B cell (primary cell): ENCODE results near the gene RGS10. TPM values are rescaled to one million over a fixed set of nuclear protein-coding genes. Genes with fewer than 3 reads are reported as not detected.

Experiments used
- ATAC-seq: fragments of 200-7000 bp; cut with Tn5 transposase; one replicate; pipeline ENCODE4 v1.10.0; 2021; ENCODE audit warnings: low read depth, mild to moderate bottlenecking, moderate number of reproducible peaks, moderate library complexity
- CTCF ChIA-PET: fragments of 350-600 bp; sonication (Branson Sonifier 250); formaldehyde crosslinking; loops from one replicate; lab custom pipeline; 2021; ENCODE audit warnings: antibody characterized with exemption, inconsistent platforms; lab: Charles Lee
- POLR2A ChIA-PET: fragments of 350-600 bp; sonication (Branson Sonifier 250); formaldehyde crosslinking; loops from one replicate; lab custom pipeline; 2021; ENCODE audit warnings: antibody characterized with exemption; lab: Charles Lee
- DNase-seq: peaks from one replicate; pipeline ENCODE4 v3.0.0; 2013
- H2AFZ ChIP-seq: 2 replicates; pipeline ENCODE4 v1.6.1; 2012; ENCODE audit warnings: mild to moderate bottlenecking, low read depth, low read length; ENCODE audit not compliant: insufficient read depth, poor library complexity, severe bottlenecking
- H3K27ac ChIP-seq, 2 donors: 1 replicate in 1 of 2; 2 replicates in 1 of 2; pipeline ENCODE4 v1.5.1; 2012 to 2013; ENCODE audit warnings: low read length in 2 of 2, mild to moderate bottlenecking in 2 of 2, moderate library complexity in 1 of 2
- H3K27me3 ChIP-seq, 4 experiments: fragments of 200-600 bp in 1 of 4; sonication (generic) in 1 of 4; replicated peaks in 1 of 4; 1 replicate in 2 of 4; 2 replicates in 2 of 4; pipeline versions ENCODE4 v1.6.1 to v1.7.0; 2013 to 2016; ENCODE audit warnings: low read length in 3 of 4, mild to moderate bottlenecking in 2 of 4, mixed read lengths in 1 of 4, moderate library complexity in 1 of 4; ENCODE audit not compliant: insufficient read depth in 4 of 4, control insufficient read depth in 3 of 4; ENCODE audit errors: control extremely low read depth in 1 of 4
- H3K36me3 ChIP-seq, 2 experiments: replicated peaks in 1 of 2; 1 replicate in 1 of 2; 2 replicates in 1 of 2; pipeline versions ENCODE4 v1.6.1 to v1.7.1; 2013; ENCODE audit warnings: low read length in 1 of 2; ENCODE audit not compliant: insufficient read depth in 2 of 2, control insufficient read depth in 1 of 2; ENCODE audit errors: control extremely low read depth in 1 of 2, extremely low read depth in 1 of 2
- H3K4me1 ChIP-seq, 2 donors: fragments of 200-600 bp in 1 of 2; sonication (generic) in 1 of 2; 1 replicate in 1 of 2; 2 replicates in 1 of 2; pipeline versions ENCODE4 v1.5.1 to v1.6.1; 2013 to 2017; ENCODE audit warnings: low read length in 2 of 2; ENCODE audit not compliant: control insufficient read depth in 2 of 2, insufficient read depth in 2 of 2
- H3K4me2 ChIP-seq: replicated peaks from 2 replicates; pipeline ENCODE3; 2012; ENCODE audit warnings: mild to moderate bottlenecking, low read depth, low read length; ENCODE audit not compliant: poor library complexity, severe bottlenecking
- H3K4me3 ChIP-seq, 5 experiments: fragments of 200-600 bp in 1 of 5; sonication (generic) in 1 of 5; 1 replicate in 3 of 5; 2 replicates in 2 of 5; pipeline versions ENCODE4 v1.5.1 to v1.7.0; 2011 to 2016; ENCODE audit warnings: low read length in 4 of 5, mild to moderate bottlenecking in 4 of 5, low read depth in 2 of 5, control low read depth in 1 of 5, moderate library complexity in 1 of 5; ENCODE audit not compliant: insufficient read depth in 1 of 5; ENCODE audit errors: control extremely low read depth in 1 of 5, extremely low read depth in 1 of 5
- H3K79me2 ChIP-seq: fragments of 200-600 bp; sonication (generic); one replicate; pipeline ENCODE4 v1.6.0; 2016; ENCODE audit warnings: low read length; ENCODE audit not compliant: control insufficient read depth, insufficient read depth
- H3K9ac ChIP-seq: fragments of 200-600 bp; sonication (generic); 2 replicates; pipeline ENCODE4 v1.6.1; 2017; ENCODE audit warnings: mild to moderate bottlenecking, low read length, moderate library complexity
- H3K9me3 ChIP-seq, 3 donors: one replicate each; pipeline versions ENCODE4 v1.6.1 to v1.7.1; 2013; ENCODE audit warnings: low read length in 2 of 3; ENCODE audit not compliant: control insufficient read depth in 2 of 3, insufficient read depth in 1 of 3; ENCODE audit errors: control extremely low read depth in 1 of 3
- H4K20me1 ChIP-seq: 2 replicates; pipeline ENCODE4 v1.6.0; 2012; ENCODE audit warnings: mild to moderate bottlenecking, low read length; ENCODE audit not compliant: insufficient read depth, control insufficient read depth, poor library complexity, severe bottlenecking
- H3K27ac Mint-ChIP-seq: one replicate; pipeline ENCODE4 v1.8.0; 2021; ENCODE audit warnings: mixed read lengths
- H3K27me3 Mint-ChIP-seq: one replicate; pipeline ENCODE4 v1.8.0; 2021; ENCODE audit warnings: mixed read lengths
- H3K4me1 Mint-ChIP-seq: one replicate; pipeline ENCODE4 v1.8.0; 2021; ENCODE audit warnings: mixed read lengths
- H3K4me3 Mint-ChIP-seq: one replicate; pipeline ENCODE4 v1.8.0; 2021; ENCODE audit warnings: mixed read lengths
- H3K9me3 Mint-ChIP-seq: one replicate; pipeline ENCODE4 v1.8.0; 2022; ENCODE audit warnings: mixed read lengths; ENCODE audit not compliant: insufficient read depth
- EZH2 ChIP-seq: IDR thresholded peaks from 2 replicates; pipeline ENCODE4 v1.6.1; 2012; ENCODE audit warnings: borderline replicate concordance, low read depth, mild to moderate bottlenecking, moderate library complexity, low read length; ENCODE audit not compliant: insufficient read depth, poor library complexity, severe bottlenecking
- WGBS: methylation state at CpG from one replicate; pipeline ENCODE4 v1.1.5; 2013; ENCODE audit warnings: missing lambda C conversion rate; ENCODE audit not compliant: insufficient coverage; 5-methylcytosine and 5-hydroxymethylcytosine counted together
- intact Hi-C: fragments of 100-400 bp; cut with micrococcal nuclease; formaldehyde crosslinking; loops from one replicate; pipeline ENCODE4 v1.10.0; 2022
- polyA plus RNA-seq: library from polyadenylated mRNA; depleted of rRNA; stranded (reverse); fragments of >200 nt; gene quantifications from 2 replicates; pipeline ENCODE4 v1.2.3, GENCODE V29; 2012
- total RNA-seq, 2 donors: library from RNA; stranded (reverse); fragments of 120-200 nt in 1 of 2; gene quantifications; 1 replicate in 1 of 2; 2 replicates in 1 of 2; pipeline versions ENCODE4 v1.2.3 to v1.2.4, GENCODE V29; 2013 to 2022
- TF ChIP-seq, protein P1 (sequence below): fragments of 200-600 bp; IDR thresholded peaks from one replicate; pipeline ENCODE4 v1.8.0; 2022; ENCODE audit warnings: antibody characterized with exemption, mild to moderate bottlenecking

Gene RGS10
- total and polyA plus RNA-seq, 2 donors (not counting 1 experiment from before 2014, with no cell fraction given): 10.9 to 20.3 TPM

GRCh38 chr10:119535837-119536507 lies 6.5 kb downstream of the RGS10 start:
- H3K79me2 ChIP-seq: peaks cover 47% of the 10 kb centered on the region
- no peaks in the 10 kb centered on the region for H3K27me3 ChIP-seq
- H3K4me1 Mint-ChIP-seq: peaks cover 24% of the 10 kb centered on the region
- H2AFZ ChIP-seq: no peak overlapping the region
- ATAC-seq: no peak
- H3K36me3 ChIP-seq: no peaks in the 10 kb centered on the region
- no peaks in the 10 kb centered on the region for H3K27me3 Mint-ChIP-seq
- no peak for DNase-seq
- no peak overlapping the region for H3K27ac Mint-ChIP-seq
- H3K9me3 ChIP-seq: no peaks in the 10 kb centered on the region
- no peak overlapping the region for H3K4me3 ChIP-seq
- intact Hi-C loops: no loop called here
- H3K9ac ChIP-seq: no peak overlapping the region
- H3K4me1 ChIP-seq: peaks cover 2 to 12% of the 10 kb centered on the region in 2 donors
- no peaks in the 10 kb centered on the region for H3K9me3 Mint-ChIP-seq
- H3K4me3 Mint-ChIP-seq: no peak overlapping the region
- no peak overlapping the region for H3K27ac ChIP-seq
- H3K4me2 ChIP-seq: no peak overlapping the region
- POLR2A ChIA-PET: no interaction called here
- TF ChIP-seq, protein P1, sequence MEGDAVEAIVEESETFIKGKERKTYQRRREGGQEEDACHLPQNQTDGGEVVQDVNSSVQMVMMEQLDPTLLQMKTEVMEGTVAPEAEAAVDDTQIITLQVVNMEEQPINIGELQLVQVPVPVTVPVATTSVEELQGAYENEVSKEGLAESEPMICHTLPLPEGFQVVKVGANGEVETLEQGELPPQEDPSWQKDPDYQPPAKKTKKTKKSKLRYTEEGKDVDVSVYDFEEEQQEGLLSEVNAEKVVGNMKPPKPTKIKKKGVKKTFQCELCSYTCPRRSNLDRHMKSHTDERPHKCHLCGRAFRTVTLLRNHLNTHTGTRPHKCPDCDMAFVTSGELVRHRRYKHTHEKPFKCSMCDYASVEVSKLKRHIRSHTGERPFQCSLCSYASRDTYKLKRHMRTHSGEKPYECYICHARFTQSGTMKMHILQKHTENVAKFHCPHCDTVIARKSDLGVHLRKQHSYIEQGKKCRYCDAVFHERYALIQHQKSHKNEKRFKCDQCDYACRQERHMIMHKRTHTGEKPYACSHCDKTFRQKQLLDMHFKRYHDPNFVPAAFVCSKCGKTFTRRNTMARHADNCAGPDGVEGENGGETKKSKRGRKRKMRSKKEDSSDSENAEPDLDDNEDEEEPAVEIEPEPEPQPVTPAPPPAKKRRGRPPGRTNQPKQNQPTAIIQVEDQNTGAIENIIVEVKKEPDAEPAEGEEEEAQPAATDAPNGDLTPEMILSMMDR: no peak
- no peak for TF ChIP-seq EZH2
- no peaks in the 10 kb centered on the region for H4K20me1 ChIP-seq
- WGBS: 98% methylated on average over 5 of the region's 11 CpGs
- CTCF ChIA-PET: no interaction called here

GRCh38 chr10:119535305-119535704 lies 7.2 kb downstream of the RGS10 start:
- Histone ChIP-seq H2AFZ (no peak overlapping the region), H3K4me2 (no peak overlapping the region), H4K20me1 (no peaks in the 10 kb centered on the region), H3K27ac (no peak overlapping the region), H3K4me3 (no peak overlapping the region), H3K4me1 (peaks cover 0 to 9% of the 10 kb centered on the region in 2 donors), H3K27me3 (no peaks in the 10 kb centered on the region), H3K9me3 (no peaks in the 10 kb centered on the region), H3K9ac (no peak overlapping the region), H3K36me3 (no peaks in the 10 kb centered on the region), H3K79me2 (peaks cover 48% of the 10 kb centered on the region)
- no CpG with 5 or more reads among the region's 3 CpGs for WGBS
- intact Hi-C loops: no loop called here
- DNase-seq (no peak), ATAC-seq (no peak)
- CTCF ChIA-PET: no interaction called here
- no peaks in the 10 kb centered on the region for H3K27me3 Mint-ChIP-seq
- POLR2A ChIA-PET: interaction anchor here (0.7 kb wide), 1 partner anchor 19 kb away, joined by 5 read pairs; no protein-coding TSS in a partner anchor
- H3K4me3 Mint-ChIP-seq: no peak overlapping the region
- no peak overlapping the region for H3K27ac Mint-ChIP-seq
- no peaks in the 10 kb centered on the region for H3K9me3 Mint-ChIP-seq
- peaks cover 20% of the 10 kb centered on the region for H3K4me1 Mint-ChIP-seq
- TF ChIP-seq, protein P1: no peak
- no peak for TF ChIP-seq EZH2
